IMR-90 (cell line): ENCODE data around the gene MYBPH. TPM values are rescaled to one million over a fixed set of nuclear protein-coding genes. Genes with fewer than 3 reads are reported as not detected.

Source experiments
- ATAC-seq: fragments of 200-7000 bp; cut with Tn5 transposase; 2 replicates; pipeline ENCODE4 v1.9.1; 2020; ENCODE audit warnings: low read depth, mild to moderate bottlenecking, moderate library complexity
- BruUV-seq: library from RNA; stranded (reverse); fragments of 400-500 nt; replicated peaks from 2 replicates; lab custom pipeline; 2021; lab: Mats Ljungman, UMichigan
- CTCF ChIA-PET: fragments of 300-600 bp; formaldehyde crosslinking; extraction: SDS; loops from one replicate; lab custom pipeline; 2021; ENCODE audit warnings: antibody characterized with exemption; lab: Yijun Ruan, JAX
- POLR2A ChIA-PET: fragments of 300-600 bp; sonication (Branson Sonifier 250); formaldehyde crosslinking; loops from one replicate; lab custom pipeline; 2022; ENCODE audit warnings: antibody characterized with exemption; ENCODE audit not compliant: unreplicated experiment; lab: Charles Lee
- DNase-seq: peaks from one replicate; pipeline ENCODE4 v3.0.0; 2013
- H2AFZ ChIP-seq: replicated peaks from 2 replicates; pipeline ENCODE3; 2013; ENCODE audit warnings: low read length, mild to moderate bottlenecking; ENCODE audit not compliant: poor library complexity
- H2AK5ac ChIP-seq: 2 replicates; pipeline ENCODE4 v1.6.1; 2013; ENCODE audit warnings: low read depth, low read length, inconsistent platforms
- H2AK9ac ChIP-seq: replicated peaks from 2 replicates; pipeline ENCODE3; 2013; ENCODE audit warnings: mild to moderate bottlenecking, low read depth, low read length, moderate library complexity; ENCODE audit not compliant: poor library complexity
- H2BK120ac ChIP-seq: 2 replicates; pipeline ENCODE4 v1.6.1; 2013; ENCODE audit warnings: low read depth, low read length, inconsistent platforms
- H2BK15ac ChIP-seq: 3 replicates; pipeline ENCODE4 v1.6.1; 2013; ENCODE audit warnings: low read depth, low read length, inconsistent platforms
- H2BK20ac ChIP-seq: 2 replicates; pipeline ENCODE4 v1.6.1; 2013; ENCODE audit warnings: low read depth, mild to moderate bottlenecking, inconsistent platforms, low read length, moderate library complexity
- H2BK5ac ChIP-seq: 2 replicates; pipeline ENCODE4 v1.6.1; 2013; ENCODE audit warnings: mild to moderate bottlenecking, low read depth, low read length, inconsistent platforms; ENCODE audit not compliant: poor library complexity, severe bottlenecking
- H3K14ac ChIP-seq: replicated peaks from 2 replicates; pipeline ENCODE4 v1.6.1; 2013; ENCODE audit warnings: low read depth, low read length, inconsistent platforms
- H3K18ac ChIP-seq: 2 replicates; pipeline ENCODE4 v1.6.1; 2013; ENCODE audit warnings: low read depth, low read length, control low read depth
- H3K23ac ChIP-seq: 2 replicates; pipeline ENCODE4 v1.6.1; 2013; ENCODE audit warnings: low read depth, low read length, inconsistent platforms
- H3K27ac ChIP-seq: 2 replicates; pipeline ENCODE4 v1.5.1; 2013; ENCODE audit warnings: mild to moderate bottlenecking, control low read depth, low read length; ENCODE audit not compliant: insufficient read depth
- H3K27me3 ChIP-seq: 2 replicates; pipeline ENCODE4 v1.6.1; 2013; ENCODE audit warnings: low read length; ENCODE audit not compliant: control insufficient read depth, insufficient read depth
- H3K36me3 ChIP-seq: 2 replicates; pipeline ENCODE4 v1.6.1; 2013; ENCODE audit warnings: low read length, mixed read lengths; ENCODE audit not compliant: control insufficient read depth, insufficient read depth
- H3K4ac ChIP-seq: 2 replicates; pipeline ENCODE4 v1.6.1; 2013; ENCODE audit warnings: low read depth, low read length, inconsistent platforms
- H3K4me1 ChIP-seq: 2 replicates; pipeline ENCODE4 v1.6.1; 2013; ENCODE audit warnings: low read length, mixed read lengths; ENCODE audit not compliant: control insufficient read depth, insufficient read depth
- H3K4me2 ChIP-seq: 2 replicates; pipeline ENCODE4 v1.6.1; 2013; ENCODE audit warnings: low read depth, mild to moderate bottlenecking, control low read depth, low read length, moderate library complexity
- H3K4me3 ChIP-seq: 2 replicates; pipeline ENCODE4 v1.5.1; 2013; ENCODE audit warnings: low read depth, mild to moderate bottlenecking, control low read depth, low read length, moderate library complexity; ENCODE audit not compliant: insufficient read depth
- H3K56ac ChIP-seq: 2 replicates; pipeline ENCODE4 v1.6.1; 2013; ENCODE audit warnings: low read length, inconsistent platforms; ENCODE audit not compliant: insufficient read depth; ENCODE audit errors: extremely low read depth
- H3K79me1 ChIP-seq, 2 experiments: 2 replicates each; pipeline ENCODE4 v1.6.1; 2013; ENCODE audit warnings: low read length in 2 of 2, inconsistent platforms in 1 of 2, low read depth in 1 of 2
- H3K9ac ChIP-seq: 2 replicates; pipeline ENCODE4 v1.6.1; 2013; ENCODE audit warnings: low read depth, low read length, control low read depth
- H3K9me1 ChIP-seq: 2 replicates; pipeline ENCODE4 v1.6.1; 2013; ENCODE audit warnings: low read length, inconsistent platforms; ENCODE audit not compliant: insufficient read depth
- H3K9me3 ChIP-seq: 2 replicates; pipeline ENCODE4 v1.6.1; 2013; ENCODE audit warnings: low read length; ENCODE audit not compliant: control insufficient read depth, insufficient read depth
- H4K20me1 ChIP-seq: 2 replicates; pipeline ENCODE4 v1.6.1; 2013; ENCODE audit warnings: low read length, inconsistent platforms; ENCODE audit not compliant: insufficient read depth
- H4K5ac ChIP-seq: 2 replicates; pipeline ENCODE4 v1.6.1; 2013; ENCODE audit warnings: mild to moderate bottlenecking, low read depth, low read length, control low read depth
- H4K8ac ChIP-seq, 2 experiments: 2 replicates each; pipeline ENCODE4 v1.6.1; 2013; ENCODE audit warnings: low read depth in 2 of 2, low read length in 2 of 2, control low read depth in 1 of 2, inconsistent platforms in 1 of 2
- H4K91ac ChIP-seq: 2 replicates; pipeline ENCODE4 v1.6.1; 2013; ENCODE audit warnings: low read depth, low read length, inconsistent platforms; ENCODE audit not compliant: insufficient read depth
- BHLHE40 ChIP-seq: fragments of 150-350 bp; IDR thresholded peaks from 2 replicates; pipeline ENCODE4 v1.6.1; 2016; ENCODE audit warnings: mild to moderate bottlenecking, low read depth, low read length
- CEBPB ChIP-seq: IDR thresholded peaks from 2 replicates; pipeline ENCODE4 v1.6.1; 2012; ENCODE audit warnings: low read depth, low read length, improper control_type of control experiment
- CHD1 ChIP-seq: IDR thresholded peaks from 2 replicates; pipeline ENCODE4 v1.6.1; 2012; ENCODE audit warnings: low read depth, low read length, improper control_type of control experiment
- CTCF ChIP-seq: conservative IDR thresholded peaks from 2 replicates; pipeline ENCODE4 v1.5.1; 2012; ENCODE audit warnings: mild to moderate bottlenecking, low read depth, low read length, improper control_type of control experiment
- MAFK ChIP-seq: IDR thresholded peaks from 2 replicates; pipeline ENCODE4 v1.6.1; 2012; ENCODE audit warnings: low read depth, low read length, improper control_type of control experiment
- MAZ ChIP-seq: IDR thresholded peaks from 2 replicates; pipeline ENCODE4 v1.6.1; 2012; ENCODE audit warnings: low read depth, mild to moderate bottlenecking, low read length, improper control_type of control experiment, moderate library complexity, borderline replicate concordance
- MXI1 ChIP-seq: IDR thresholded peaks from 2 replicates; pipeline ENCODE4 v1.6.1; 2012; ENCODE audit warnings: low read depth, mild to moderate bottlenecking, low read length, moderate library complexity, borderline replicate concordance
- NFE2L2 ChIP-seq: fragments of 150-350 bp; IDR thresholded peaks from 2 replicates; pipeline ENCODE4 v1.6.1; 2016; ENCODE audit warnings: low read depth, mild to moderate bottlenecking, low read length
- POLR2A ChIP-seq: IDR thresholded peaks from 2 replicates; pipeline ENCODE4 v1.6.1; 2012; ENCODE audit warnings: mild to moderate bottlenecking, low read depth, low read length
- RFX5 ChIP-seq: IDR thresholded peaks from 2 replicates; pipeline ENCODE4 v1.8.0; 2012; ENCODE audit warnings: low read depth, mild to moderate bottlenecking, low read length, moderate library complexity
- SMC3 ChIP-seq: fragments of 150-350 bp; IDR thresholded peaks from 2 replicates; pipeline ENCODE4 v1.6.1; 2016; ENCODE audit warnings: low read depth, mild to moderate bottlenecking, antibody characterized with exemption, low read length, moderate library complexity
- WGBS, 2 experiments: methylation state at CpG; one replicate each; pipeline versions ENCODE4 v1.1.5 to v1.1.7; 2013; ENCODE audit warnings: missing lambda C conversion rate in 2 of 2; ENCODE audit not compliant: insufficient read length in 1 of 2; ENCODE audit errors: extremely low coverage in 2 of 2; 5-methylcytosine and 5-hydroxymethylcytosine counted together
- dilution Hi-C: fragments of 300-500 bp; cut with HindIII; formaldehyde crosslinking; loops from one replicate; pipeline ENCODE4 v1.14.3; 2018; ENCODE audit warnings: low sequenced_read_pairs; ENCODE audit not compliant: unreplicated experiment
- in situ Hi-C: fragments of 300-500 bp; cut with MboI; formaldehyde crosslinking; loops from 3 replicates; pipeline ENCODE4 v1.14.3; 2019; ENCODE audit warnings: low sequenced_read_pairs, inconsistent platforms, mixed read lengths
- intact Hi-C: fragments of 100-400 bp; cut with micrococcal nuclease; formaldehyde crosslinking; loops from 2 replicates; pipeline ENCODE4 v1.10.0; 2022
- polyA plus RNA-seq, 3 experiments: library from polyadenylated mRNA; depleted of rRNA; stranded (reverse); fragments of >200 nt; gene quantifications; 2 replicates each; pipeline ENCODE4 v1.2.3, GENCODE V29; 2012; ENCODE audit warnings: low replicate concordance in 1 of 3
- total RNA-seq: library from RNA; depleted of rRNA; stranded (reverse); fragments of >200 nt; gene quantifications from 2 replicates; pipeline ENCODE4 v1.2.3, GENCODE V29; 2012

MYBPH gene
- total and polyA plus RNA-seq, 2 of the 4 experiments (the other 2 are of a cell fraction), result not detected

GRCh38 chr1:203172184-203173010 is 3.2 kb downstream of the MYBPH start (continued):
- no peak for TF ChIP-seq MAZ

GRCh38 chr1:203171341-203172183 is 4.1 kb downstream of the MYBPH start:
- H3K18ac ChIP-seq, result no peak overlapping the region
- dilution Hi-C loops (no loop called here), in situ Hi-C loops (no loop called here), intact Hi-C loops (no loop called here)
- H3K4me2 ChIP-seq, result no peak overlapping the region
- H3K27ac ChIP-seq, result no peak overlapping the region
- no peak overlapping the region for H2AK5ac ChIP-seq
- no peak overlapping the region for H4K5ac ChIP-seq
- H4K8ac ChIP-seq, result no peak overlapping the region
- no peaks in the 10 kb centered on the region for H3K79me1 ChIP-seq
- H3K4me1 ChIP-seq, result peaks cover 8% of the 10 kb centered on the region
- ChIA-PET POLR2A (no interaction called here), CTCF (interaction anchor here (0.7 to 2.9 kb wide), 5 partner anchors 15 to 132 kb away, joined by 3 to 20 read pairs (median 5); no protein-coding TSS in a partner anchor)
- no peak for TF ChIP-seq NFE2L2
- no peak for TF ChIP-seq MXI1
- TF ChIP-seq BHLHE40, result no peak
- TF ChIP-seq CHD1, result no peak
- TF ChIP-seq MAZ, result no peak
- TF ChIP-seq SMC3, result no peak
- TF ChIP-seq RFX5, result no peak
- TF ChIP-seq MAFK, result no peak
- TF ChIP-seq CTCF, result no peak
- TF ChIP-seq CEBPB, result no peak
- no peak for TF ChIP-seq POLR2A
- peak overlapping the region; percentile 23 for H2AFZ ChIP-seq
- no peak overlapping the region for H2BK15ac ChIP-seq
- no peak overlapping the region for H2BK120ac ChIP-seq
- no peak for ATAC-seq
- no peak overlapping the region for H3K4ac ChIP-seq
- H3K4me3 ChIP-seq, result no peak overlapping the region
- H3K56ac ChIP-seq, result no peak overlapping the region
- BruUV-seq, result no TSS peak
- H2BK20ac ChIP-seq, result no peak overlapping the region
- H3K36me3 ChIP-seq, result no peaks in the 10 kb centered on the region
- WGBS, 2 experiments, result 94% methylated on average over 6 of the region's 22 CpGs; no CpG with 5 or more reads in 1 of the 2 experiments
- no peak overlapping the region for H3K23ac ChIP-seq
- H3K27me3 ChIP-seq, result peaks cover 2% of the 10 kb centered on the region; the same call in 1 of the 2 replicates
- H2AK9ac ChIP-seq, result no peak overlapping the region
- H3K9ac ChIP-seq, result no peak overlapping the region
- 0 out of 2 replicates have a peak, but pooled peaks cover 2% of the 10 kb centered on the region for H3K9me1 ChIP-seq
- H2BK5ac ChIP-seq, result no peak overlapping the region
- no peaks in the 10 kb centered on the region for H3K9me3 ChIP-seq
- H4K91ac ChIP-seq, result no peak overlapping the region
- no peak overlapping the region for H3K14ac ChIP-seq
- no peak for DNase-seq
- H4K20me1 ChIP-seq, result no peaks in the 10 kb centered on the region
